ENCODE data around the gene CDC42BPA. TPM values are rescaled to one million over a fixed set of nuclear protein-coding genes. Genes with fewer than 3 reads are reported as not detected.

The CDC42BPA gene
- total RNA-seq, 2 donors from 2014 or later, result 30.0 to 34.3 TPM

DNA sequence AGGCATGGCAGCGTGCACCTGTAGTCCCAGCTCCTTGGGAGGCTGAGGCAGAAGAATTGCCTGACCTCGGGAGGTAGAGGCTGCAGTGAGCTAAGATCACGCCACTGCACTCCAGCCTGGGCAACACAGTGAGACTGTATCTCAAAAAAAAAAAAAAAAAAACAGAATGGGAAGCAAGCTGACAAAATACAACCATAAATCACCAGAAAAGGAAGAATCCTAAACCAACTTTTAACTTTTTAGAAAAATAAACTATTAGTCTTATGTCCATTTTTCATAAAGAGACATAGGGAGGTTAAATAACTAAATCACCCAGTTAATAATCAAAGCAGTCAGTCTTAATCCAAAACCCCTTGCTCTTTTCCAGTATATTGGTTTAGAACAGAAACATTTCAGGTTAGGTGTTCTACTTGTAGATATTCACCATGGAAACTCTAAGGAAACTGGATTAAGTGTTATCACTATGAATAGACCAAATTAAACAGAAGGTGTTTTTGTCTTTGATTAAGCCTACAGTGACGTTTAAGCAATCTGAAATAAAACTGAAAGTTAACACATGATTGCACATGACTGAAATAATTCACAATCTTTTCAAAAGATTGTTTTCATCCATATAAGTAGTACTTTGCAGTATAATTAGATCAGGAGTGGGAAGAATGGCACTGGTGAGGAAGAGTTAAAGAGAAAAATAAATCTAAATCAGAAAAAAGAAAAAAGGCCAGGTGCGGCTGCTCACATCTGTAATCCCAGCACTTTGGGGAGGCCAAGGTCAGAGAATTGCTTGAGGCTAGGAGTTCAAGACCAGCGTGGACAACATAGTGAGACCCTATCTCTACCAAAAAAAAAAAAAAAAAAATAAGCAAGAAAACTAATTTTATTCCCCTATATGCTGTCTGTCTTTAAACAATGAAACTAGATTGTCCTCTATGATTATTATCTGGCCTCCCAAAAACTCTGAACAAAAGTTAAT, 9.6 kb downstream of the CDC42BPA start:
- Mint-ChIP-seq H3K4me3 (no peak overlapping the region), H3K36me3 (ENCODE audit: low read depth) (peaks cover 2% of the 10 kb centered on the region), H3K27me3 (ENCODE audit: insufficient read depth) (no peaks in the 10 kb centered on the region), H3K4me1 (peaks cover 18% of the 10 kb centered on the region), H3K27ac (no peak overlapping the region), H3K9me3 (no peaks in the 10 kb centered on the region)
- no peaks in the 10 kb centered on the region for H3K27me3 ChIP-seq (ENCODE audit: control insufficient read depth, insufficient read depth, low read length, poor library complexity, severe bottlenecking)
- no peak overlapping the region for H3K4me3 ChIP-seq (ENCODE audit: low read length)
- no peak overlapping the region for H3K9ac ChIP-seq (ENCODE audit: extremely low read depth, low read length, poor library complexity, severe bottlenecking)
- no peaks in the 10 kb centered on the region for H3K4me1 ChIP-seq (ENCODE audit: control insufficient read depth, insufficient read depth, low read length)
- WGBS, 2 experiments (ENCODE audit: insufficient coverage in 1 of 2, insufficient read length in 1 of 2), result 87 to 88% methylated on average over 3 to 6 of the region's 6 CpGs
- H3K9me3 ChIP-seq (ENCODE audit: control insufficient read depth, low read length), result no peaks in the 10 kb centered on the region
- no peaks in the 10 kb centered on the region for H3K36me3 ChIP-seq (ENCODE audit: control insufficient read depth, insufficient read depth, low read length)
- TF ChIP-seq, protein P1, sequence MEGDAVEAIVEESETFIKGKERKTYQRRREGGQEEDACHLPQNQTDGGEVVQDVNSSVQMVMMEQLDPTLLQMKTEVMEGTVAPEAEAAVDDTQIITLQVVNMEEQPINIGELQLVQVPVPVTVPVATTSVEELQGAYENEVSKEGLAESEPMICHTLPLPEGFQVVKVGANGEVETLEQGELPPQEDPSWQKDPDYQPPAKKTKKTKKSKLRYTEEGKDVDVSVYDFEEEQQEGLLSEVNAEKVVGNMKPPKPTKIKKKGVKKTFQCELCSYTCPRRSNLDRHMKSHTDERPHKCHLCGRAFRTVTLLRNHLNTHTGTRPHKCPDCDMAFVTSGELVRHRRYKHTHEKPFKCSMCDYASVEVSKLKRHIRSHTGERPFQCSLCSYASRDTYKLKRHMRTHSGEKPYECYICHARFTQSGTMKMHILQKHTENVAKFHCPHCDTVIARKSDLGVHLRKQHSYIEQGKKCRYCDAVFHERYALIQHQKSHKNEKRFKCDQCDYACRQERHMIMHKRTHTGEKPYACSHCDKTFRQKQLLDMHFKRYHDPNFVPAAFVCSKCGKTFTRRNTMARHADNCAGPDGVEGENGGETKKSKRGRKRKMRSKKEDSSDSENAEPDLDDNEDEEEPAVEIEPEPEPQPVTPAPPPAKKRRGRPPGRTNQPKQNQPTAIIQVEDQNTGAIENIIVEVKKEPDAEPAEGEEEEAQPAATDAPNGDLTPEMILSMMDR (conservative IDR thresholded peaks at IDR 0.05), result no peak
- no peak for DNase-seq
- no peak overlapping the region for H3K27ac ChIP-seq (ENCODE audit: low read depth, low read length)

DNA sequence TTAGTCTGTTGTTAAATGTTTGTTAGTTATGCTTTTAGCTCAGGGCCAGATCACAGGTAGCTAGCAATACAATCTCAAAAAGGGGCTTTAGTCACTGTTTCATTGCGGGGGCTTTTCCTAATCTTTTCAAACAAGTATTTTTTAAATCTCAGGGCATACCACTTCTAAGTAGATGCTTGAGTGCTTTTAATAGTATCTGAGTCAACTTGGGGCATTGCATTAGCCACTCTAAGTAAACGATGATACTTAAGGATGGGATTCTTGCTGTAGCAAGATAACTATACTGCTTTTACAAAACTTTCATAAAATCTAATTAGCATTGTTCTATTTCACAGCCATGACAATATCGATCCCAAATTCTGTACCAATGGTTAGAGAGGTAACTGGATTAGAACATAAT, 11.6 kb downstream of the CDC42BPA start:
- 92 to 100% methylated on average over 2 to 3 of the region's 3 CpGs for WGBS, 2 experiments (ENCODE audit: insufficient coverage in 1 of 2, insufficient read length in 1 of 2)
- Mint-ChIP-seq H3K27ac (no peak overlapping the region), H3K4me1 (peaks cover 27% of the 10 kb centered on the region), H3K27me3 (ENCODE audit: insufficient read depth) (no peaks in the 10 kb centered on the region), H3K4me3 (no peak overlapping the region), H3K9me3 (no peaks in the 10 kb centered on the region), H3K36me3 (ENCODE audit: low read depth) (peaks cover 2% of the 10 kb centered on the region)
- Histone ChIP-seq H3K9ac (ENCODE audit: extremely low read depth, low read length, poor library complexity, severe bottlenecking) (no peak overlapping the region), H3K9me3 (ENCODE audit: control insufficient read depth, low read length) (no peaks in the 10 kb centered on the region), H3K27ac (ENCODE audit: low read depth, low read length) (no peak overlapping the region), H3K4me1 (ENCODE audit: control insufficient read depth, insufficient read depth, low read length) (no peaks in the 10 kb centered on the region), H3K4me3 (ENCODE audit: low read length) (no peak overlapping the region), H3K27me3 (ENCODE audit: control insufficient read depth, insufficient read depth, low read length, poor library complexity, severe bottlenecking) (no peaks in the 10 kb centered on the region), H3K36me3 (ENCODE audit: control insufficient read depth, insufficient read depth, low read length) (no peaks in the 10 kb centered on the region)
- no peak for DNase-seq
- TF ChIP-seq, protein P1 (conservative IDR thresholded peaks at IDR 0.05), result no peak

DNA sequence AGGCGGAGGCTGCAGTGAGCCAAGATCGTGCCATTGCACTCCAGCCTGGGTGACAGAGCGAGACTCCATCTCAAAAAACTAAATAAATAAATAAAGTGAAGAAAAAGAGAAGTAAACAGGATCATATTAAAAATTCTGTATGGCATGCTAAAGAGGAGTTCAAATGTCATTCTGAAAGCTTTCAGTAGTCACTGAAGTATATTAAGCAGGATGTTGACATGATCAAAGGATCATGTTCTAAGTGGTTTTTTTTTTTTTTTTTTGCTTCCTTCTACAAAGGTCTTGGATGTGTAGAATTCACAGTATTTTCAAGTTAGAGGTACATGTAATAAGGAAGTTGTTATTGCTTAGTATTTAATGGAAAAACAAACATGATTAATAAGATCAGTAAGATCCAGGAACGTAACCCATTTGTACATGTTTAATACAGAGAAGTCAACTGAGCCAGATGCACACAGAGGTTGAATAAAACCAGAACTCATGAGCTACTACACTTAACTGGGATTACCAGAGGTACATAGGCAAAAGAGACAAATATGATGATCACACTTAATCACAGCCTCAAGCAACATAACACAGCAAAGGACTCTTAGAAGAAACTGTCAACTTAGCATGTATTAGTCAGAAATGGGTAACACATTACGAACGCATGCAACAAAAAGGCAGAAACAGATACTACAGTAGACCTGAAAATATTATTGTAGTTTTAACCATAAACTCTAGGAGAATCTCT, 12.2 kb downstream of the CDC42BPA start:
- Mint-ChIP-seq H3K36me3 (ENCODE audit: low read depth) (peaks cover 2% of the 10 kb centered on the region), H3K27me3 (ENCODE audit: insufficient read depth) (no peaks in the 10 kb centered on the region), H3K4me1 (peaks cover 25% of the 10 kb centered on the region), H3K27ac (no peak overlapping the region), H3K9me3 (no peaks in the 10 kb centered on the region), H3K4me3 (no peak overlapping the region)
- TF ChIP-seq, protein P1 (conservative IDR thresholded peaks at IDR 0.05), result no peak
- DNase-seq, result no peak
- WGBS, 2 experiments (ENCODE audit: insufficient coverage in 1 of 2, insufficient read length in 1 of 2), result 100% methylated on average over 3 to 4 of the region's 6 CpGs
- H3K9ac ChIP-seq (ENCODE audit: extremely low read depth, low read length, poor library complexity, severe bottlenecking), result no peak overlapping the region
- no peaks in the 10 kb centered on the region for H3K36me3 ChIP-seq (ENCODE audit: control insufficient read depth, insufficient read depth, low read length)
- no peaks in the 10 kb centered on the region for H3K4me1 ChIP-seq (ENCODE audit: control insufficient read depth, insufficient read depth, low read length)
- no peak overlapping the region for H3K27ac ChIP-seq (ENCODE audit: low read depth, low read length)
- no peak overlapping the region for H3K4me3 ChIP-seq (ENCODE audit: low read length)
- H3K27me3 ChIP-seq (ENCODE audit: control insufficient read depth, insufficient read depth, low read length, poor library complexity, severe bottlenecking), result no peaks in the 10 kb centered on the region
- no peaks in the 10 kb centered on the region for H3K9me3 ChIP-seq (ENCODE audit: control insufficient read depth, low read length)
